IMR-90 (cell line): Measurements from ENCODE around the gene LPAR2.

Experiments
- BHLHE40 ChIP-seq: fragments of 150-350 bp; IDR thresholded peaks from 2 replicates; pipeline ENCODE4 v1.6.1; 2016; ENCODE audit warnings: mild to moderate bottlenecking, low read depth, low read length
- CEBPB ChIP-seq: IDR thresholded peaks from 2 replicates; pipeline ENCODE4 v1.6.1; 2012; ENCODE audit warnings: low read depth, low read length, improper control_type of control experiment
- MAZ ChIP-seq: IDR thresholded peaks from 2 replicates; pipeline ENCODE4 v1.6.1; 2012; ENCODE audit warnings: low read depth, mild to moderate bottlenecking, low read length, improper control_type of control experiment, moderate library complexity, borderline replicate concordance
- POLR2A ChIP-seq: IDR thresholded peaks from 2 replicates; pipeline ENCODE4 v1.6.1; 2012; ENCODE audit warnings: mild to moderate bottlenecking, low read depth, low read length
- RAD21 ChIP-seq: IDR thresholded peaks from 2 replicates; pipeline ENCODE4 v1.6.1; 2012; ENCODE audit warnings: low read length, improper control_type of control experiment
- RFX5 ChIP-seq: IDR thresholded peaks from 2 replicates; pipeline ENCODE4 v1.8.0; 2012; ENCODE audit warnings: low read depth, mild to moderate bottlenecking, low read length, moderate library complexity
- TF ChIP-seq, protein P1 (sequence below): conservative IDR thresholded peaks from 2 replicates; pipeline ENCODE4 v1.5.1; 2012; ENCODE audit warnings: mild to moderate bottlenecking, low read depth, low read length, improper control_type of control experiment
- TF ChIP-seq, protein P2 (sequence below): fragments of 150-350 bp; IDR thresholded peaks from 2 replicates; pipeline ENCODE4 v1.6.1; 2017; ENCODE audit warnings: mild to moderate bottlenecking, antibody characterized with exemption, low read length, low read depth

DNA sequence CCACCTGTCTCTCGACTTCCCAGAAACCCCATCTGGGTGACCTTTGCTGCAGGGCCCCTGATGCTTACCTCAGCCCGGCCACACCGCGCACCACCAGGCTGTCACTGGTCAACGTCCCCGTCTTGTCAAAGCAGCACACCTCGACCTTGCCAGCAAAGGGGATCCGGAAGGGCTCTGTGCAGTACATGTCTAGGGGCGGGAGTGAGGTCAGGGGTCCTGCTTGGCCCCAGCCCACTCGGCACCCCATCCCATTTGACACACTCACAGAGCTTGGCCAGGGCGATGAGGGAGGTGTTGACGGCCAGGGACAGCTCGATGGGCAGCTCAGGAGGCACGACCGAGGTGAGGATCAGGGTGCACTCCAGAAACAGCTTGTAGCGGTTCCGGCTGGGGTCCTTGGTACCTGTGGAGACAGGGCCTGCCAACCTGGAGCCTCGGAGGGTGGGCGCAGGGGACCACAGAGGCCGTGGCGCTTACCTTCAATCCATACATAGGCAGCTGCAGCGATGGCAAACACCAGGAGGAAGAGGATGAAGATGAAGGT, 27.1 kb upstream of the LPAR2 start:
- no peak for TF ChIP-seq POLR2A
- TF ChIP-seq, protein P1, sequence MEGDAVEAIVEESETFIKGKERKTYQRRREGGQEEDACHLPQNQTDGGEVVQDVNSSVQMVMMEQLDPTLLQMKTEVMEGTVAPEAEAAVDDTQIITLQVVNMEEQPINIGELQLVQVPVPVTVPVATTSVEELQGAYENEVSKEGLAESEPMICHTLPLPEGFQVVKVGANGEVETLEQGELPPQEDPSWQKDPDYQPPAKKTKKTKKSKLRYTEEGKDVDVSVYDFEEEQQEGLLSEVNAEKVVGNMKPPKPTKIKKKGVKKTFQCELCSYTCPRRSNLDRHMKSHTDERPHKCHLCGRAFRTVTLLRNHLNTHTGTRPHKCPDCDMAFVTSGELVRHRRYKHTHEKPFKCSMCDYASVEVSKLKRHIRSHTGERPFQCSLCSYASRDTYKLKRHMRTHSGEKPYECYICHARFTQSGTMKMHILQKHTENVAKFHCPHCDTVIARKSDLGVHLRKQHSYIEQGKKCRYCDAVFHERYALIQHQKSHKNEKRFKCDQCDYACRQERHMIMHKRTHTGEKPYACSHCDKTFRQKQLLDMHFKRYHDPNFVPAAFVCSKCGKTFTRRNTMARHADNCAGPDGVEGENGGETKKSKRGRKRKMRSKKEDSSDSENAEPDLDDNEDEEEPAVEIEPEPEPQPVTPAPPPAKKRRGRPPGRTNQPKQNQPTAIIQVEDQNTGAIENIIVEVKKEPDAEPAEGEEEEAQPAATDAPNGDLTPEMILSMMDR: no peak
- TF ChIP-seq MAZ: no peak
- no peak for TF ChIP-seq BHLHE40
- TF ChIP-seq RFX5: no peak
- TF ChIP-seq, protein P2, sequence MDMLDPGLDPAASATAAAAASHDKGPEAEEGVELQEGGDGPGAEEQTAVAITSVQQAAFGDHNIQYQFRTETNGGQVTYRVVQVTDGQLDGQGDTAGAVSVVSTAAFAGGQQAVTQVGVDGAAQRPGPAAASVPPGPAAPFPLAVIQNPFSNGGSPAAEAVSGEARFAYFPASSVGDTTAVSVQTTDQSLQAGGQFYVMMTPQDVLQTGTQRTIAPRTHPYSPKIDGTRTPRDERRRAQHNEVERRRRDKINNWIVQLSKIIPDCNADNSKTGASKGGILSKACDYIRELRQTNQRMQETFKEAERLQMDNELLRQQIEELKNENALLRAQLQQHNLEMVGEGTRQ: no peak
- TF ChIP-seq RAD21: no peak
- TF ChIP-seq CEBPB: no peak
